Activated T-helper 1 cell treated with anti-CD3 and anti-CD28 coated beads, Interleukin-12 subunit alpha, Interleukin-12 subunit beta, Interleukin-2, Interleukin-4 antibody, amounts not matched to agents 30 ng/mL and 10 ng/mL and 1 ng/mL, durations not matched to agents 14 hours and 24 hours and 36 hours (primary cell): ENCODE measurements around the gene GAST. TPM values are rescaled to one million over a fixed set of nuclear protein-coding genes. Genes with fewer than 3 reads are reported as not detected.

Experiments
- DNase-seq: peaks from one replicate; pipeline ENCODE4 v3.0.0; 2021; ENCODE audit warnings: low spot score
- H3K27ac Mint-ChIP-seq: one replicate; pipeline ENCODE4 v1.8.0; 2021; ENCODE audit warnings: mild to moderate bottlenecking, mixed read lengths
- H3K27me3 Mint-ChIP-seq: one replicate; pipeline ENCODE4 v1.8.0; 2022; ENCODE audit warnings: mild to moderate bottlenecking, moderate library complexity, mixed read lengths; ENCODE audit not compliant: insufficient read depth
- H3K36me3 Mint-ChIP-seq: one replicate; pipeline ENCODE4 v1.8.0; 2021; ENCODE audit warnings: low read depth, mixed read lengths
- H3K4me1 Mint-ChIP-seq: one replicate; pipeline ENCODE4 v1.8.0; 2021; ENCODE audit warnings: low read depth, mixed read lengths
- H3K4me3 Mint-ChIP-seq: one replicate; pipeline ENCODE4 v1.8.0; 2021; ENCODE audit warnings: mild to moderate bottlenecking, moderate library complexity, mixed read lengths
- H3K9me3 Mint-ChIP-seq: one replicate; pipeline ENCODE4 v1.8.0; 2021; ENCODE audit warnings: mixed read lengths
- intact Hi-C: fragments of 100-400 bp; cut with micrococcal nuclease; formaldehyde crosslinking; loops from one replicate; pipeline ENCODE4 v1.15.1; 2024
- total RNA-seq: library from RNA; stranded (reverse); gene quantifications from 2 replicates; pipeline ENCODE4 v1.2.3, GENCODE V29; 2022

Gene GAST
- total RNA-seq, 1 donor from 2014 or later: not detected

DNA sequence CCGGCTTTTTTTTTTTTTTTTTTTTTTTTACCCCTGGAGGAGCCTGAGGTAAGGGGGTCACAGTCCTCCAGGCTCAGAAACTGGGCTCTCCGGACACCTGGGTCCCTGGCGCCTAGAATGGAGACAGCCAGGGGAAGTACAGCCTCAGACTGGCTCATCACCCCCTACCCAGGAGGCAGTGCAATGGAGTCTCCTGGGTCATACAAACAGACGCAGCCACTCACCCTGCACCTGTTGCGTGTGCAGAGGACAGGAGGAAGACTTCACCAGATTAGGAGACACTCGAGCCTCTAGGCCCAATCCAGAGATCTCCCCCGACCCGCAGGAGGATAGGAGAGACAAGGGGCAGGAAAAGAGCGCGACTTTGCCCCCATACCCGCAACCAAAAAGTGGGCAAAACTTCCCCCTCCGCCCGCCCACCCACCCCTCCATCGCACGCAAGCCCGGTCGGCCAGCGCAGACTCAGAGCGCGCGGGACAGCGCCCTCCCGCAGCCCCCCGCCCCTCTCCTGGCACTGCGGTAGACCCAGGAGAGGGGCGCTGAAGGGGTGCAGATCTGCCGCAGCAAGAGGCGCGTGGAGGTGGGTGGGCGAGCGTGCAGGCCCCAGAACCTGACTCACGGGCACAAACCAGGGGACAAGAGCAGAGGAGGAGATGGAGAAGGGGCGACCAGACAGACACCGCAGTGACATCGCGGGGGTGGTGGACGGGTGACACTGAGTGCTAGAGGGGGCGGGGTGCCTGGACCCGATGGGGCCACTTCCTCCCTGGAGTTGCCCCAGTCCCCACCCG, 21.4 kb downstream of the GAST start:
- DNase-seq: no peak
- Mint-ChIP-seq H3K4me1 (peaks cover 5% of the 10 kb centered on the region), H3K27ac (no peak overlapping the region), H3K27me3 (peaks cover 56% of the 10 kb centered on the region), H3K36me3 (no peaks in the 10 kb centered on the region), H3K9me3 (no peaks in the 10 kb centered on the region), H3K4me3 (no peak overlapping the region)
- intact Hi-C loops: no loop called here

DNA sequence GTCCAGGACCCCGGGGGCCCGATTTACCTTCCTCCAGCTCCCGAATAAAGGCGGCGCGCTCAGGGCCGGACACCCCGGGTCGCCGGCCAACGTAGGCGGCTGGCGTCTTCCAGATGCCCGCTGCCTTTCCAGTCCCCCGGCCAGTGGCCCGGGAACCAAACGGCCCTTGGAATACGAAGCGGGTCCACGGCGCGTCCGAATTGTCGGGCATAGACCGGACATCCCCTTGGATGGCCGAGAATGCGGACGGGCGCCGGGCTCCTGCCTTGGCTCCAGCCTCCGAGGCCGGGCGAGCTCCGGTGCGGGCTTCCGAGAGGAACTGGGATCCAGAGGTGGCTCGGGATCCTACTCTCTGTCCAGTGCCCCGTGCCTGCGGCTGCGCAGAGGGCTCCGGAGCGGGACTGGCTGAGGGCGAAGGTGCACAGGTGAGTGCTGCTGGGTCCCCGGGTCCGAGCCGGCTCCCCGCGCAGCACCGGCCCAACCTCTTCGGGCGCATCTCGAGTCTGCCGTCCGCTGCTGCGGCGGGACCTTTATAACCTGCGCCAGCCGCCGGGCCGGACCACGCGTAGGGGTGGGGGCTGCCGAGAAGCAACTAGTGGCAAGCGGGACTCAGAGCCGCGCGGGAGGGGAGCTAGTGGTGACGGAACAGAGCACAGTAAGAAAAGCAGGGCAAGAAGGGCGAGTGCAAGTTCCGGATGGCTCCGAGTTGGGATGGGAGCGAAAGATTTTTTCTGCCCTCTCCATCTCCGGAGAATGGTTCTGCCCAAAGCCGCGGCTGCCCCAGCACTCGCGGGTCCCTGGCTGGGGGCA, 22.2 kb downstream of the GAST start, which contains the start of gene HAP1:
Gene HAP1, minus strand, starts transcription at position 505 of the 810 bp plus-strand sequence. Its CDS starts 9 bp downstream, at position 496.
- peak within 1 kb of the TSS; percentile 26 for H3K4me3 Mint-ChIP-seq
- intact Hi-C loops: no loop called here
- H3K27me3 Mint-ChIP-seq: peaks cover 56% of the 10 kb centered on the region
- no peaks in the 10 kb centered on the region for H3K9me3 Mint-ChIP-seq
- peaks cover 5% of the 10 kb centered on the region for H3K4me1 Mint-ChIP-seq
- H3K36me3 Mint-ChIP-seq: no peaks in the 10 kb centered on the region
- no peak for DNase-seq
- peak within 1 kb of the TSS; percentile 29 for H3K27ac Mint-ChIP-seq

DNA sequence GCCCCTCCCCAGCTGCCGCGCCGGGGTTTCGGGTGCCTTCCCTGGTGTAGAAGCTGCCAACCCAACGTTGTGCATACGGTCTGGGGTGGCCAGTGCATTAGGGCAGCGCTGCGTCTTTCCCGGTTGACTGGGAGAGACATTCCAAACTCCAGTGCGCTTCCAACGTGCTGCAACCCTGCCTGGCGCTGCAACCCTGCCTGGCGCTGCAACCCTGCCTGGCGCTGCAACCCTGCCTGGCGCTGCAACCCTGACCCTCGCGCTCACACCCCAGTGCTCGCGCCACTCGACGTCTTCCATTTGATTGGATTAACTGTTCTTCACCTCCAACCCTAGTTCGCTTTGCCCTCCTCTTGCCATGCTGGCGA, 22.8 kb downstream of the GAST start:
- no peak for DNase-seq
- Mint-ChIP-seq H3K4me3 (peak overlapping the region; percentile 26), H3K9me3 (no peaks in the 10 kb centered on the region), H3K4me1 (peaks cover 5% of the 10 kb centered on the region), H3K27ac (peak overlapping the region; percentile 29), H3K27me3 (peaks cover 56% of the 10 kb centered on the region), H3K36me3 (no peaks in the 10 kb centered on the region)
- intact Hi-C loops: loop anchor here (5.0 kb wide), 1 partner anchor 48 kb away; the partner anchor contains the start of gene EIF1

DNA sequence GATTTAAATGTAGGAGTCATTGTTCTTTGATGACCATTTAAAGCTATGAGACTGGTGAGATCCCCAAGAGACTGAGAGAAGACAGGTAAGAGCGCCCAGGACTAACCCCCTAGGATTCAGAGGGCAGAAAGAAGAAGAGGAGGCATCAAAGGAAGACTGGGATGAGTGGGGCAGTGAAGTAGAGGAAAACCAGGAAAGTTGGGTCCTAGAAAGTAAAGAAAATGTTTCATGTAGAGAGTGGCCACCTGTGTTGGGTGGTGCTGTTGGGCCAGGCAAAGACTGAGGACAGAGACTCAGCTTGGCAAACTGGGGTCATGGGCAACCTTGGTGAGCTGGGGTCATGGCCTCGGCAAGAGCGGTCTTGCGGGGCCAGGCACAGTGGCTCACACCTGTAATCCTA, 23.6 kb downstream of the GAST start:
- Mint-ChIP-seq H3K9me3 (no peaks in the 10 kb centered on the region), H3K4me3 (no peak overlapping the region), H3K27me3 (peaks cover 51% of the 10 kb centered on the region), H3K36me3 (no peaks in the 10 kb centered on the region), H3K4me1 (peaks cover 5% of the 10 kb centered on the region), H3K27ac (no peak overlapping the region)
- no peak for DNase-seq
- intact Hi-C loops: loop anchor here (5.0 kb wide), 1 partner anchor 48 kb away; the partner anchor contains the start of gene EIF1

DNA sequence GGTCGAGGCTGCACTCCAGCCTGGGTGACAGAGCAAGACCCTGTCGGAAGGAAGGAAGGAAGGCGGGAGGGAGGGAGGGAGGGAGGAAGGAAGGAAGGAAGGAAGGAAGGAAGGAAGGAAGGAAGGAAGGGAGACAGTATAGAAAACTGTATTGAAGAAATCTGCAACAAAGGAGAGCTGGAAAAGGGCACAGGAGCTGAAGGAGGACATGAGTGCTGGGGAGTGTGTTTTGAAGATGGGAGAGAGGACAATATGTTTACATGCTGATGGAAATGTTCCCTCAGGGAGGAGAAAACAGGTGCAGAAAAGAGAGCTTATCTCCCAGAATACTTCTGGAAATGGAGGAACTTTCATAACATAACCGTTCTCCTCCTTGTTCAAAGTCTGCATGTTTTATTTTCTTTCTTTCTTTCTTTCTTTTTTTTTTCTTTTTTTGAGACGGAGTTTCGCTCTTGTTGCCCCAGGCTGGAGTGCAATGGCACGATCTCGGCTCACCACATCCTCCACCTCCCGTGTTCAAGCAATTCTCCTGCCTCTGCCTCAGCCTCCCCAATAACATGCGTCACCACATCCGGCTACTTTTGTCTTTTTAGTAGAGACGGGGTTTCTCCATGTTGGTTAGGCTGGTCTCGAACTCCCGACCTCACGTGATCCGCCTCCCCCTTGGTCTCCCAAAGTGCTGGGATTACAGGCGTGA, 25.0 kb downstream of the GAST start:
- DNase-seq: no peak
- no peaks in the 10 kb centered on the region for H3K9me3 Mint-ChIP-seq
- H3K27me3 Mint-ChIP-seq: peaks cover 42% of the 10 kb centered on the region
- intact Hi-C loops: loop anchor here (5.0 kb wide), 1 partner anchor 50 kb away; the partner anchor contains the start of gene EIF1
- peaks cover 5% of the 10 kb centered on the region for H3K4me1 Mint-ChIP-seq
- no peak overlapping the region for H3K4me3 Mint-ChIP-seq
- no peaks in the 10 kb centered on the region for H3K36me3 Mint-ChIP-seq
- no peak overlapping the region for H3K27ac Mint-ChIP-seq

DNA sequence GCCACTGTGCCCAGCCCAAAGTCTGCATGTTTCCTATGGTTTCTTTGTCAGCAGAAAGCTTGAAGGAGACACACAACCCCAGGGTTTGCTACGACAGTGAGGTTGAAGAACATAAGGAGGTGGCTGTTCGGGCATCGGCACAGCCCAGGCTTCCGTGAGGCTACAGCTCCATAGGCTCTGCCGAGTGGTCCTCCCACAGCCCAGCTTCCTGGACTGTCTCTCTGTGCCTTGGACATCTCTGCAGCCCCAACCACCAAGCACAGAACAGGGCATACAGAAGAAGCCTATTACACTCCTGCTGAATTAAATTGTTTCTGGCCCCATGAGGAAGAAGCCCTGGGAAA, 25.5 kb downstream of the GAST start:
- H3K27ac Mint-ChIP-seq: no peak overlapping the region

DNA sequence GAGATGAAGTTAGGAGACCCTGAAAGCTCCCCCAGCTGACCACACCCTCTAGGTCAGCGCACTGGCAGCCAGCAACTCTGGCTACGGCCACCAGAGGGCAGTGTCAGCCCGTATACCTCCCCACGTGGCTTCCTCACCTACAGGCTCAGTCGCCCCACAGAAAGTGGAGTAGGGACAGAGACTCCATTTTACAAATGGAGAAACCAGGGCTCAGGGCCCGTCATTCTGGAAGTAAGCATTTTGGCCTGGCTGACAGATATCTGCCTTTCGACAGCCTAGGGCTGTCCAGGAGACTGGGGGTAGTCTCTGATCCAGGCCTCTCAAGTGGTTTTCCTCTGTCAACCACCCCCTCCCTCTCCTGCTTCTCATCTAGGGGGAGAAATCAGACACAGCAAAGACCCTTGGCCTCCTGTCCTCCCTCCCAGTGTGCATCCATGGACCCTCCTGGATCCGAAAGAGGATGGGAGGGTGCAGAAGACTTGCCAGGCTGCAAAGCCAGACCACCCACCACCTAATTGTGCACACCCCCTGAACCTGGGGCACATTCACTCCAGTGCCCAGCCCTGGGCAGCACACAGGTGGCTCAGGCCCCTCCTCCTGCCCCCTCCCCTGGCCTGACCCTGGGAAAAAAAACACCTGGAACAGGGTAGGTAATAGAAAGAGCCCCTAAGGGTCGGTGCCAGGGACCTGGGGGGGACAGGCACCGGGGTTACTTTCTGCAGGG, 26.1 kb downstream of the GAST start:
- Mint-ChIP-seq H3K36me3 (no peaks in the 10 kb centered on the region), H3K4me1 (peaks cover 5% of the 10 kb centered on the region), H3K27me3 (peaks cover 34% of the 10 kb centered on the region), H3K9me3 (no peaks in the 10 kb centered on the region), H3K4me3 (no peak overlapping the region), H3K27ac (no peak overlapping the region)
- DNase-seq: peak; percentile 76
- intact Hi-C loops: loop anchor here (1.0 to 5.0 kb wide), 7 partner anchors 48 to 287 kb away; partner anchors contain the start of genes CNP, EIF1, JUP and KLHL11

More for the DNA sequence above, 25.5 kb downstream of the GAST start:
- intact Hi-C loops: loop anchor here (1.0 to 5.0 kb wide), 7 partner anchors 49 to 288 kb away; partner anchors contain the start of genes CNP, EIF1, JUP and KLHL11
- no peak overlapping the region for H3K4me3 Mint-ChIP-seq
- H3K27me3 Mint-ChIP-seq: peaks cover 38% of the 10 kb centered on the region
- H3K9me3 Mint-ChIP-seq: no peaks in the 10 kb centered on the region
- peaks cover 5% of the 10 kb centered on the region for H3K4me1 Mint-ChIP-seq
- no peak for DNase-seq
- no peaks in the 10 kb centered on the region for H3K36me3 Mint-ChIP-seq

DNA sequence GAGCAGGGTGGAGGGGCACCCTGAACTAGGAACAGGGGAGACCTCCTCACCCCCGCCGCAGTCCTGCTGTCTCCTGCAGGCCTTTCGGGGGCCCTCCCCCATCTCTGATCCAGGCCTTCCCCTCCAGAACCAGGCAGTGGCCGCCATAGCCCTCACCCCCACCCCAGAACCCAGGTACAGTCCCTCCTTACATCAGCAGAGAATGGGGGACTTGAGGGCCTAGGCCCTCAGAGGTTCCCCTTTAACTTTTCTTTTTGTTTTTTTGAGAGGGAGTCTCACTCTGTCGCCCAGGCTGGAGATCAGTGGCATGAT, 26.6 kb downstream of the GAST start:
- intact Hi-C loops: loop anchor here (1.0 to 5.0 kb wide), 7 partner anchors 48 to 287 kb away; partner anchors contain the start of genes CNP, EIF1, JUP and KLHL11
- DNase-seq: no peak
- Mint-ChIP-seq H3K27ac (no peak overlapping the region), H3K4me1 (peaks cover 5% of the 10 kb centered on the region), H3K9me3 (no peaks in the 10 kb centered on the region), H3K4me3 (no peak overlapping the region), H3K27me3 (peaks cover 30% of the 10 kb centered on the region), H3K36me3 (no peaks in the 10 kb centered on the region)

DNA sequence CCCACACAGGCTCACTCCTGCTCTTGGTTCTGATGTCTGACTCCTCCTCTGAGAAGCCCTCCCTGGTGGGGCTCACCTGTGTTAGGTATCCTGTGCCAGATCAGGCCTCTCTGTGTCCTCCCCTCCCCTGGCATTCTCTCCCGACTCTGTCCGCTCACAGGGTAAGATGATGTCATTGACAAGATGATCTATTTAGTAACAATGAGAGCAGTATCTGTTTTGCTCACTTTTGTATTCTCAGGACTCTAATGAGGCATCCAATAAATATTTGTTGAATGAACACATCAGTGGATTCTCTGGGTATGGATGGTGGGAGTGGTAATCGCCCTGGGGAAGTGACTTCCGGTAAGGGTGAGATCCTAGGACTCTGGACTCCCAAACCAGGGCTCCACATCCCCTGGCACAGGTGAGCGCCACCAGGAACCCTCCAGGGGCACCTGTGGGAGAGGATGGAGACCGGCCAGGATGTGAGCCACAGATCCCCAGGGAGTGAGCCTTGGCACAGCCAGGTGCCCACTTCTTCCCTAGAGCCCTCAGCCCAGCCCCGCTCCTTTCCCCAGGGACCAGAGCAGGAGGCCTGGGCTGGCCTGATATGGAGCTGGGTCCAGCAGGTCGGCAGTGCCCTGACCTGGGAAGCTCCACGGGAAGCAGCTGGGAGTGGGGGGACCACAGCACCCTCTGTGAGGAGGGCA, 27.7 kb downstream of the GAST start:
- H3K27me3 Mint-ChIP-seq: peaks cover 28% of the 10 kb centered on the region

DNA sequence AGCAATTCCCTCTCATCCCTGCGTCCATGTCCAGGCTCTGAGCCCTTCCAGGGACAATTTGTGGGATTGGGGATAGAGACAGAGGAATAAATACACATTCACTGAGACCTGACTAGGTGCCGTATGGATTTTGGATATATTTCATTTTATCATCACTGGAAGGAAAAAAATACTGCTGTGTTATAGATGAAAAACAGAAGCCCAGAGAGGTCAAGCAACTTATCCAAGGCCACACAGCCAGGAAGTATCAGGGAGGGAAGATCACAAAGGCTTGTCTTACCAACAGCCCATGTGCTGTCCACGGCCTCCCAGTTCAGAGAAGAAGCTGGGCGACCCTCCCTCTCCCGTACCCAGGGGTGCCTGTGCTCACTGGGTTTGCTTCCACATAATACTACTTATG, 28.4 kb downstream of the GAST start:
- no peak overlapping the region for H3K4me3 Mint-ChIP-seq
- intact Hi-C loops: no loop called here
- H3K9me3 Mint-ChIP-seq: no peaks in the 10 kb centered on the region
- no peaks in the 10 kb centered on the region for H3K36me3 Mint-ChIP-seq
- H3K4me1 Mint-ChIP-seq: peaks cover 5% of the 10 kb centered on the region
- H3K27ac Mint-ChIP-seq: no peak overlapping the region
- no peak for DNase-seq
- H3K27me3 Mint-ChIP-seq: peaks cover 22% of the 10 kb centered on the region

More for the DNA sequence above, 27.7 kb downstream of the GAST start:
- intact Hi-C loops: loop anchor here (2.0 to 5.0 kb wide), 2 partner anchors 53 to 227 kb away; partner anchors contain the start of genes CNP and EIF1
- Mint-ChIP-seq H3K36me3 (no peaks in the 10 kb centered on the region), H3K27ac (no peak overlapping the region), H3K4me3 (no peak overlapping the region), H3K4me1 (peaks cover 5% of the 10 kb centered on the region), H3K9me3 (no peaks in the 10 kb centered on the region)
- DNase-seq: no peak

DNA sequence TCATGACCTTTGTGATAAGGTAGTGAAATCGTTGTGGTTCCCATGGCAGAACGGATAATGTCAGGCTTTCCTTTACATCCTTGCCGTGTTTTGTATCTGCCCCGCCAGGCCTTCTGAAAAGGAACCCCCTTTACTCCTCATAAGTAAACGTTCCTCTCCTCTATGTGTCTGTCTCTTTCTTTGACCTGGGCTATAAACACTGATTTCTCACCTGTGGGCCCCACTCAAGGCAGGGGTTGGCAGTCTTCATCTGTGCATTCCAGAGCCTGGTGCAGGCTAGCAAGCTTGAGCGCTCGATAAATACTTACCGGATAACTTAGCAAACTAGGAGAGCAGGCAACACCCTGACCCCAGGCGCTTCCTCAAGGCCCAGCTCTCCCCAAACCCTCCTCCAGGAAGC, 29.6 kb downstream of the GAST start:
- H3K4me3 Mint-ChIP-seq: no peak overlapping the region
- H3K4me1 Mint-ChIP-seq: peaks cover 5% of the 10 kb centered on the region
- intact Hi-C loops: no loop called here

DNA sequence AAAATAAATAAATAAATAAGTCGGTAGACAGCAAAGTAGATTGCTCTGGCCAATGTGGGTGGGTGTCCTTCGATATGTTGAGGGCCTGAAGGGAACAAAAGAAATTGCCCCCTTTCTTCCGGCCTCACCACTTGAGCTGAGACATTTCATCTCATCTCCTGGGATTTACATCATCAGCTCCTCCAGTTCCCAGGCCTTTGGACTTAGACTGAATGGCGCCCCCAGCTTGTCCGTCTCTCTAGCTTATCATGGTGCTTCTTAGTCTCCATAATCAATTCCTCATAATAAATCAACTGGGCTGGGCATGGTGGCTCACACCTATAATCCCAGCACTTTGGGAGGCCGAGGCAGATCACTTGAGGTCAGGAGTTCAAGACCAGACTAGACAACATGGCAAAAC, 36.1 kb downstream of the GAST start:
- Mint-ChIP-seq H3K27me3 (peaks cover 12% of the 10 kb centered on the region), H3K27ac (no peak overlapping the region), H3K9me3 (no peaks in the 10 kb centered on the region), H3K4me3 (no peak overlapping the region), H3K4me1 (no peaks in the 10 kb centered on the region), H3K36me3 (no peaks in the 10 kb centered on the region)
- intact Hi-C loops: no loop called here
- no peak for DNase-seq

More for the DNA sequence above, 29.6 kb downstream of the GAST start:
- Mint-ChIP-seq H3K36me3 (no peaks in the 10 kb centered on the region), H3K9me3 (no peaks in the 10 kb centered on the region), H3K27ac (no peak overlapping the region), H3K27me3 (peaks cover 16% of the 10 kb centered on the region)
- DNase-seq: no peak
